Umbilical cord (tissue), 2 donors: ENCODE results near the gene RNU1-3. TPM values are rescaled to one million over a fixed set of nuclear protein-coding genes. Genes with fewer than 3 reads are reported as not detected.
"Not testable (repeated sequence)": the region's sequence is repeated elsewhere in the genome, so short reads cannot be mapped to it uniquely, and the experiment has no call there.

ENCODE experiments used
- DNase-seq: peaks from one replicate; pipeline ENCODE4 v3.0.0-alpha.2; 2015; ENCODE audit warnings: low spot score
- total RNA-seq: library from RNA; depleted of rRNA; stranded (reverse); fragments of >200 nt; gene quantifications from one replicate; pipeline ENCODE4 v1.2.3, GENCODE V29; 2014; ENCODE audit warnings: low replicate concordance; ENCODE audit not compliant: insufficient read depth

The RNU1-3 gene
- total RNA-seq, 1 donor from 2014 or later = under 0.01 TPM

DNA sequence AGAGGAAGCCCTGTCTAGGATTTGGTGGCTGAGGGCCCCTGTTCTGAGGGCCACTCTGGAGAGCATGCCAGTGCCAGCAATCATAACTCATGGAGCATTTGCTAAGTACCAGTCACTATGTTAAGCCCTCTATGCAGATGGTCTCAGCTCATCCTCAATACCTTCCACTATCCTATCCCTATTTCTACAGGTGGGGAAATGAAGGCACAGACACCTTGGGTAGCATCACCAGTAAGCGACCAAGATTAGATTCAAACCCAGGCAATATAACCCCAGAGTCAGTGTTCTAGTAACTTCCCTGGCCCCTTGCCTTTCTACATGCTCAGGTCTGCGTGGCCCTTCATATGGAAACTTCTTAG is 45.5 kb downstream of the RNU1-3 start:
- no peak for DNase-seq

DNA sequence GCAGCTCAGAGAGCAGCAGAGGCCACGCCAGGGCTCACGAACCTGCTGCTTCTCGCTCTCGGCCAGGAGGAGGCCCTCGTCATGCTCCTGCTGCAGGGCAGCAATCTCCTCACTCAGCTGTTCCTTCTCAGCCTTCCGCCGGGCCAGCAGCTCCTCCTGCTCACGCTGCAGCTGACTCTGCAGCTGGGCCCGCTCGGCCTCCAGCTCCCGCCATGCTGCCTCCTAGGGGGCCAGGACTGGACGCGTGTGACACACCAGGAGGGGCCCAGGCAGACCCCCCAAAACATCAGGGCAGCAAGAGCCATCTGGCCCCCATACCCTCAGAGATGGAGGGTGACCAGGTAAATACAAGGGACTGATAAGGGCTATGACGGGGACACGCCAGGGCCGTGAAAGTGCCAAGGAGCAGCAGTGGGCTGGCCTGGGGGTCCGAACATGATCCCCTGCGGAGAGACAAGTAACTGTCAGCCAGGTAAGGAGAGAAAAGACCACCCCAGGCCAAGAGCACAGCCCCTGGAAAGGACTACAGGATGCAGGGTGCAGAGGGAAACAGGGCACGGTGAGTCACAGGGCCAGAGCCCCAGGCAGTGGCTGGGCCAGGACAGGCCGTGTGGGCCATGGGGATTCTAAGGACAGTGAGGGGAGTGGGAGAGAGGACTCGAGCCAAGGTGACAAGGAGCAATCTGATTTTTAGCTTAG is 46.8 kb downstream of the RNU1-3 start:
- DNase-seq = not testable (repeated sequence)

DNA sequence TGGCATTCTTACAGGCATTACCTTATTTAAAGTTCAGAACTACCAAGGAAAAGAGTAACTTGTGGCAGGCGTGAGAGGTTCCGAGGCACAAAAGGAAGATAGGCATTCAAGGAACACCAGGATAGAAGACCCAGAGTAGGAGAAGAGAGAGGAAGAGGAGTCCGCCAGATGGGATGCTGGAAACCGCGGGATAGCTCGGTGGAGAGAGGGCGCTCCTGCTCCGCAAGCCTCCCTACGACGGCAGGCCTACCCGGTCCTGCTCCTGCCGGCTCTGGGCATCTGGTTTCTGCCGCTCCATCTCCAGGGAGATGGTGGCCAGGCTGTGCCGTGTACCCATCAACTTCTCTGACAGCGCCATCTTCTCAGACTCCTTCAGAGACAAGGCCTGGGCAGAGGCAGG is 48.0 kb downstream of the RNU1-3 start:
- no peak for DNase-seq

DNA sequence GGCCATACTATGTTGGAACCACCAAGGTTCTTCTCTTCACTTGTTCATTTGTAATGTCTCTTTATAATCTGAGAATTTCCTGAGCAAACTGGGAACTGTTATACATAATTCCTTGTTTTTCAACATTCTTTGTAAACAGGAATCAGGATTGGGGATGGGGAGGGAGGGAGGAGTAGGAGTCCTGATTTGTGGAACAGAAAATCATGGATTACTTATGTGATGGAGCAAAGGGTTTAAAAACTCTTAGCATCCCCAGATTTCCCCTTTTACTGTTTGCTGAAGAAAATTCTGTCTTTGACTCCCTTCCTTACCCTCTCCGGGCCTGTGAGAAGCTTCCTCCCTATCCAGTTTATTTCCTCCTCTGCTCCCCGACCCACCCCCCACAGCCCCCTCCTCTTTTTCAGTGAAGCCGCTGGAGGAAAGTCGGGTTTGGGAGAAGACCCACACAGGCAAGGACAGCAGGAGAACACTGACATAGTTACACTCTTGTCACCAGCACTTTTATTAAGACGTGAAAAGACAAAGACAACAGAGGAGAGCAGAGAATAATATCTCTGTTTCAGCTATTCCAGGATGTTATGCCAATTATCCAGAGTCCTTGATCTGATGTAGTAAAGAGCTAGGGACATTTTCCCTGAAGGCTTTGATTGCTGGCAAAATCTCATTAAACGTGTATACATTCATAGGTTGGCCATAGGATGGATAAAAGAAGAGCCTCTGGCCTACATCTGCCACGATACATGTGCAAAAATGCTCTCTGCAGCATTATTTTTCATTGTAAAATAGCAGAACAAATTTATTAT is 48.8 kb downstream of the RNU1-3 start:
- no peak for DNase-seq

DNA sequence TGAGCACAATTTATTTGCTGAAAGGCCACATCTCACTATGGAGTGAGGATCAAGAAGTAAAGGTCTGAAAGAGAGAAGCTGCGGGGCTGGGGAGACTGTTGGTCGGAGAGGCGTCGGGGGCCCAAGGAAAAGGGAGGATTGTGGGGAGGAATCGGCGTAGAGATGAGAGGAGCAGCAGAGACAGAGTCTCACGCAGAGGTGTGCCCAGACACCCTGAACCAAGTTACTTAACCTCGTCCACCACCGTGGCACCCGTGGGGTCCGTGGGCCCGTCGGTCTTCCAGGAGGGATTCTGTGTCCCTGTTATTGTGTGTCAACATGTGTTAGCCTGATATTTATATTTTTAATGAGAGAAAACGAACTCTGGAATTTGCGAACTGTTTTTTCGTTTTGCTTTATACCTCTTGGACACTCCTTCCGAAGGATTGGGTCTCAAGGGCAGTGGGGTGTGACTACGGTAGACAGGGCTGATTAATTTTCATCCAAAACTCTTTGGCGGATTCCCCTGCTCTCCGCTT is 49.6 kb downstream of the RNU1-3 start:
- no peak for DNase-seq

Other genes with a start within 250 kb of the RNU1-3 start
- gene SPATA21, start 229.5 kb downstream of the RNU1-3 start, total RNA-seq = not detected
- gene NECAP2, start 226.2 kb downstream of the RNU1-3 start, total RNA-seq = 51.3 TPM
- under 0.01 TPM for gene RNU1-1, start 152.7 kb downstream of the RNU1-3 start, total RNA-seq
- 125 TPM for gene NBPF1, start 53.4 kb downstream of the RNU1-3 start, total RNA-seq
- gene RNU1-4, start 73.6 kb upstream of the RNU1-3 start, total RNA-seq = under 0.01 TPM
- under 0.01 TPM for gene RNU1-2, start 229.0 kb upstream of the RNU1-3 start, total RNA-seq